Head of caudate nucleus (tissue), 42 donors: ENCODE data around the gene CAMK2D.
A peak's percentile ranks its signal among the peaks of the same experiment; 100 is the strongest.
"Not testable (repeated sequence)": the region's sequence is repeated elsewhere in the genome, so short reads cannot be mapped to it uniquely, and the experiment has no call there.

ENCODE experiments used
- DNase-seq, 42 donors: peaks; one replicate each; pipeline versions ENCODE4 v3.0.0 to v3.0.0-alpha.2; 2020 to 2021; ENCODE audit warnings: mixed read lengths in 7 of 42
- intact Hi-C: fragments of 100-400 bp; cut with DNase I; formaldehyde crosslinking; loops from one replicate; pipeline ENCODE4 v1.15.0; 2022

The CAMK2D gene

GRCh38 chr4:113761620-113762185, at the start of gene CAMK2D:
CAMK2D (minus strand) TSS chr4:113761738; CDS start chr4:113761068, 670 bp downstream.
- intact Hi-C loops: loop anchor here (5.0 kb wide), 2 partner anchors 214 to 364 kb away; no protein-coding TSS in a partner anchor
- peak; percentile 69 to 96 (median 89) for DNase-seq

GRCh38 chr4:113810906-113811305, 49.4 kb upstream of the CAMK2D start:
- intact Hi-C loops: no loop called here
- DNase-seq: no peak

- intact Hi-C loops: no loop called here
- peak in 34 of 42 donors; percentile 5 to 60 (median 26) for DNase-seq
Observed at GRCh38 chr4:113809311-113809710, 47.8 kb upstream of the CAMK2D start.

- intact Hi-C loops: no loop called here
- no peak for DNase-seq
Observed at GRCh38 chr4:113806850-113807249, 45.3 kb upstream of the CAMK2D start.

GRCh38 chr4:113801882-113802281, 40.3 kb upstream of the CAMK2D start:
- intact Hi-C loops: no loop called here
- DNase-seq: no peak

- DNase-seq, intact Hi-C loops: not testable (repeated sequence)
Observed at GRCh38 chr4:113796381-113796780, 34.8 kb upstream of the CAMK2D start.

- intact Hi-C loops: no loop called here
- DNase-seq: peak in 1 of 42 donors; percentile 3
Observed at GRCh38 chr4:113790478-113790877, 28.9 kb upstream of the CAMK2D start.

GRCh38 chr4:113788888-113789287, 27.4 kb upstream of the CAMK2D start:
- intact Hi-C loops: no loop called here
- DNase-seq: no peak

- no peak for DNase-seq
- intact Hi-C loops: no loop called here
Observed at GRCh38 chr4:113785781-113786180, 24.2 kb upstream of the CAMK2D start.

GRCh38 chr4:113784497-113785250, 23.1 kb upstream of the CAMK2D start:
- DNase-seq: no peak
- intact Hi-C loops: no loop called here

GRCh38 chr4:113783701-113784100, 22.2 kb upstream of the CAMK2D start:
- no peak for DNase-seq
- intact Hi-C loops: no loop called here

GRCh38 chr4:113783289-113783688, 21.8 kb upstream of the CAMK2D start:
- DNase-seq: no peak
- intact Hi-C loops: no loop called here

GRCh38 chr4:113781439-113782040, 20.0 kb upstream of the CAMK2D start:
- intact Hi-C loops: no loop called here
- DNase-seq: no peak

- intact Hi-C loops: no loop called here
- no peak for DNase-seq
Observed at GRCh38 chr4:113776679-113777078, 15.1 kb upstream of the CAMK2D start.

- DNase-seq: no peak
- intact Hi-C loops: no loop called here
Observed at GRCh38 chr4:113776016-113776415, 14.5 kb upstream of the CAMK2D start.

- intact Hi-C loops: no loop called here
- DNase-seq: no peak
Observed at GRCh38 chr4:113773756-113774155, 12.2 kb upstream of the CAMK2D start.

- DNase-seq: no peak
- intact Hi-C loops: no loop called here
Observed at GRCh38 chr4:113773014-113773413, 11.5 kb upstream of the CAMK2D start.

GRCh38 chr4:113772319-113772718, 10.8 kb upstream of the CAMK2D start:
- intact Hi-C loops: no loop called here
- DNase-seq: no peak

- intact Hi-C loops: no loop called here
- DNase-seq: no peak
Observed at GRCh38 chr4:113769744-113770143, 8.2 kb upstream of the CAMK2D start.

- intact Hi-C loops: no loop called here
- DNase-seq: no peak
Observed at GRCh38 chr4:113768952-113769351, 7.4 kb upstream of the CAMK2D start.

GRCh38 chr4:113766882-113767281, 5.3 kb upstream of the CAMK2D start:
- no peak for DNase-seq

More at GRCh38 chr4:113766882-113767281, 5.3 kb upstream of the CAMK2D start:
- intact Hi-C loops: no loop called here
